HepG2 (cell line): ENCODE results near the gene ABCD1. TPM values are rescaled to one million over a fixed set of nuclear protein-coding genes. Genes with fewer than 3 reads are reported as not detected.

Experiments used
- CAMTA2 ChIP-seq: sonication (generic); formaldehyde crosslinking; IDR thresholded peaks from 2 replicates; pipeline ENCODE4 v1.4.0; 2020; ENCODE audit warnings: mild to moderate bottlenecking, missing genetic modification reagents, borderline replicate concordance
- ELK4 ChIP-seq: sonication (generic); formaldehyde crosslinking; IDR thresholded peaks from 2 replicates; pipeline ENCODE4 v1.9.0; 2021; ENCODE audit warnings: missing genetic modification reagents, borderline replicate concordance
- KDM6A ChIP-seq: IDR thresholded peaks from 2 replicates; pipeline ENCODE4 v1.6.1; 2016; ENCODE audit warnings: low read depth
- MAF1 ChIP-seq: sonication (generic); formaldehyde crosslinking; IDR thresholded peaks from 2 replicates; pipeline ENCODE4 v1.5.0; 2020; ENCODE audit warnings: missing genetic modification reagents, borderline replicate concordance
- MAFK ChIP-seq, 2 experiments: IDR thresholded peaks in 1 of 2; conservative IDR thresholded peaks in 1 of 2; 2 replicates each; pipeline ENCODE4 v1.6.1; 2011; ENCODE audit warnings: improper control_type of control experiment in 2 of 2, low read length in 2 of 2
- NFE2L1 ChIP-seq: sonication (generic); formaldehyde crosslinking; IDR thresholded peaks from 2 replicates; pipeline ENCODE4 v1.4.0; 2020; ENCODE audit warnings: missing genetic modification reagents, mild to moderate bottlenecking, borderline replicate concordance
- NFRKB ChIP-seq: fragments of 450-650 bp; IDR thresholded peaks from 2 replicates; pipeline ENCODE4 v1.6.1; 2017
- NR2C2 ChIP-seq: sonication (generic); formaldehyde crosslinking; IDR thresholded peaks from 2 replicates; pipeline ENCODE4 v1.4.0; 2020; ENCODE audit warnings: missing genetic modification reagents, mild to moderate bottlenecking, moderate library complexity, borderline replicate concordance
- POLR2A ChIP-seq, 2 experiments: IDR thresholded peaks; 2 replicates each; pipeline ENCODE4 v1.6.1; 2011; ENCODE audit warnings: low read depth in 2 of 2, low read length in 2 of 2, mild to moderate bottlenecking in 1 of 2, moderate library complexity in 1 of 2; ENCODE audit not compliant: insufficient read depth in 1 of 2
- POLR2AphosphoS5 ChIP-seq: IDR thresholded peaks from 2 replicates; pipeline ENCODE4 v1.6.1; 2012; ENCODE audit warnings: low read depth, low read length
- RFX3 ChIP-seq: IDR thresholded peaks from 2 replicates; pipeline ENCODE4 v1.6.1; 2016; ENCODE audit warnings: missing biosample characterization, missing genetic modification reagents
- U2AF1 ChIP-seq: fragments of 200-400 bp; formaldehyde crosslinking; optimal IDR thresholded peaks from 2 replicates; pipeline ENCODE3; 2017; ENCODE audit warnings: mild to moderate bottlenecking, low read depth, low read length
- ZBTB44 ChIP-seq: sonication (generic); formaldehyde crosslinking; IDR thresholded peaks from 2 replicates; pipeline ENCODE4 v1.4.0; 2020; ENCODE audit warnings: missing genetic modification reagents
- ZNF142 ChIP-seq: sonication (generic); formaldehyde crosslinking; IDR thresholded peaks from 2 replicates; pipeline ENCODE4 v1.4.0; 2020; ENCODE audit warnings: missing genetic modification reagents
- ZNF20 ChIP-seq: sonication (generic); formaldehyde crosslinking; IDR thresholded peaks from 2 replicates; pipeline ENCODE4 v1.4.0; 2020; ENCODE audit warnings: mild to moderate bottlenecking, moderate library complexity, missing genetic modification reagents
- ZNF225 ChIP-seq: sonication (generic); formaldehyde crosslinking; IDR thresholded peaks from 2 replicates; pipeline ENCODE4 v1.4.0; 2020; ENCODE audit warnings: mild to moderate bottlenecking, missing genetic modification reagents
- ZNF230 ChIP-seq: sonication (generic); formaldehyde crosslinking; IDR thresholded peaks from 2 replicates; pipeline ENCODE4 v1.4.0; 2020; ENCODE audit warnings: mild to moderate bottlenecking, missing genetic modification reagents
- ZNF234 ChIP-seq: sonication (generic); formaldehyde crosslinking; conservative IDR thresholded peaks from 2 replicates; pipeline ENCODE4 v1.5.1; 2020; ENCODE audit warnings: mild to moderate bottlenecking, missing genetic modification reagents
- ZNF446 ChIP-seq: sonication (generic); formaldehyde crosslinking; IDR thresholded peaks from 2 replicates; pipeline ENCODE4 v1.5.0; 2020; ENCODE audit warnings: mild to moderate bottlenecking, missing genetic modification reagents
- ZNF605 ChIP-seq: sonication (generic); formaldehyde crosslinking; IDR thresholded peaks from 2 replicates; pipeline ENCODE4 v1.8.0; 2022; ENCODE audit warnings: mild to moderate bottlenecking, missing genetic modification reagents
- ZNF660 ChIP-seq: sonication (generic); formaldehyde crosslinking; IDR thresholded peaks from 2 replicates; pipeline ENCODE4 v1.5.1; 2020; ENCODE audit warnings: mild to moderate bottlenecking, low read depth, missing genetic modification reagents, borderline replicate concordance
- ZNF747 ChIP-seq: sonication (generic); formaldehyde crosslinking; IDR thresholded peaks from 2 replicates; pipeline ENCODE4 v1.8.1; 2023; ENCODE audit warnings: missing genetic modification reagents, mild to moderate bottlenecking, borderline replicate concordance
- polyA plus RNA-seq, 8 experiments: library from polyadenylated mRNA; depleted of rRNA in 3 of 8; stranded (reverse) in 7 of 8; unstranded in 1 of 8; fragments of >200 nt; fragmentation: Illumina TruSeq in 4 of 8; extraction: Trizol in 4 of 8; gene quantifications; 2 replicates each; pipeline versions ENCODE4 v1.2.1 to v1.2.3, GENCODE V29; 2011 to 2016; ENCODE audit warnings: low read depth in 4 of 8, missing spikeins in 1 of 8, mixed read lengths in 1 of 8; ENCODE audit not compliant: insufficient read depth in 1 of 8
- total RNA-seq, 5 experiments: library from RNA; depleted of rRNA; stranded (reverse); fragments of >200 nt; fragmentation: Illumina TruSeq; extraction: Trizol; gene quantifications; 2 replicates each; pipeline ENCODE4 v1.2.3, GENCODE V29; 2016; ENCODE audit warnings: low read depth in 1 of 5

ABCD1 gene
- total and polyA plus RNA-seq, 2 of the 13 experiments (the other 11 are each of a cell fraction or from before 2014, with no cell fraction given): 11.4 to 15.9 TPM

- TF ChIP-seq ZNF142 (CRISPR knock-in tag) (no peak), ZNF20 (no peak), ZNF660 (CRISPR knock-in tag) (no peak), MAF1 (CRISPR knock-in tag) (no peak), NFE2L1 (CRISPR knock-in tag) (peak; percentile 84; the same call in 1 of the 2 replicates), KDM6A (no peak), U2AF1 (no peak), RFX3 (no peak), ZNF747 (CRISPR knock-in tag) (no peak), ZNF230 (CRISPR knock-in tag) (no peak), ZNF605 (CRISPR knock-in tag) (no peak), NFRKB (no peak), ZNF234 (CRISPR knock-in tag) (no peak), MAFK (conservative IDR thresholded peaks at IDR 0.05 in 1 of 2, IDR thresholded peaks at IDR 0.05 in 1 of 2; ENCODE audit: low read length in 2 of 2) (no peak), POLR2AphosphoS5 (0 out of 2 replicates have a peak, but pooled peaks have one; percentile 36), ELK4 (CRISPR knock-in tag) (no peak), NR2C2 (CRISPR knock-in tag) (peak; percentile 90), ZBTB44 (no peak), POLR2A (IDR thresholded peaks at IDR 0.05; ENCODE audit: insufficient read depth in 1 of 2, low read depth in 2 of 2, low read length in 2 of 2) (peak in 1 of 2 experiments; percentile 86; a peak in 2 of 4 replicates), ZNF446 (CRISPR knock-in tag) (no peak), ZNF225 (no peak), CAMTA2 (CRISPR knock-in tag) (no peak)
These were observed 1.8 kb downstream of the ABCD1 start (continued) for GRCh38 chrX:153726286-153727122.
